HG03103 (cell line): Measurements from ENCODE around the gene SLAMF1.

Experiments used
- ATAC-seq: cut with Tn5 transposase; IDR thresholded peaks from one replicate; pipeline ENCODE4 v1.9.1; 2021; ENCODE audit warnings: low read depth; ENCODE audit not compliant: unreplicated experiment

SLAMF1 gene

GRCh38 chr1:160625725-160626498 is 20.9 kb downstream of the SLAMF1 start:
- no peak for ATAC-seq

- no peak for ATAC-seq
These were observed 21.5 kb downstream of the SLAMF1 start for GRCh38 chr1:160625321-160625720.

GRCh38 chr1:160624464-160624863 is 22.4 kb downstream of the SLAMF1 start:
- ATAC-seq = no peak

GRCh38 chr1:160623862-160624261 is 23.0 kb downstream of the SLAMF1 start:
- no peak for ATAC-seq

- ATAC-seq = no peak
These were observed 23.6 kb downstream of the SLAMF1 start for GRCh38 chr1:160623227-160623633.

- no peak for ATAC-seq
These were observed 24.2 kb downstream of the SLAMF1 start for GRCh38 chr1:160622501-160623226.

- ATAC-seq = no peak
These were observed 25.0 kb downstream of the SLAMF1 start for GRCh38 chr1:160621633-160622413.

GRCh38 chr1:160620942-160621632 is 25.8 kb downstream of the SLAMF1 start:
- ATAC-seq = no peak

- ATAC-seq = no peak
These were observed 27.0 kb downstream of the SLAMF1 start for GRCh38 chr1:160619742-160620277.

- no peak for ATAC-seq
These were observed 28.0 kb downstream of the SLAMF1 start for GRCh38 chr1:160618763-160619274.

GRCh38 chr1:160618327-160618726 is 28.5 kb downstream of the SLAMF1 start:
- no peak for ATAC-seq

GRCh38 chr1:160615660-160616059 is 31.2 kb downstream of the SLAMF1 start:
- no peak for ATAC-seq

GRCh38 chr1:160614410-160614809 is 32.4 kb downstream of the SLAMF1 start:
- no peak for ATAC-seq

- ATAC-seq = no peak
These were observed 34.1 kb downstream of the SLAMF1 start for GRCh38 chr1:160612613-160613218.

GRCh38 chr1:160610569-160611242 is 36.1 kb downstream of the SLAMF1 start:
- ATAC-seq = no peak

- no peak for ATAC-seq
These were observed 37.9 kb downstream of the SLAMF1 start for GRCh38 chr1:160608941-160609340.

- ATAC-seq = no peak
These were observed 38.3 kb downstream of the SLAMF1 start for GRCh38 chr1:160608514-160608913.

GRCh38 chr1:160608057-160608456 is 38.8 kb downstream of the SLAMF1 start:
- no peak for ATAC-seq

GRCh38 chr1:160607672-160608032 is 39.2 kb downstream of the SLAMF1 start:
- ATAC-seq = no peak
